IMR-90 (cell line): ENCODE data around the gene DNAJC5.

Source experiments
- BHLHE40 ChIP-seq: fragments of 150-350 bp; IDR thresholded peaks from 2 replicates; pipeline ENCODE4 v1.6.1; 2016; ENCODE audit warnings: mild to moderate bottlenecking, low read depth, low read length
- CEBPB ChIP-seq: IDR thresholded peaks from 2 replicates; pipeline ENCODE4 v1.6.1; 2012; ENCODE audit warnings: low read depth, low read length, improper control_type of control experiment
- FOS ChIP-seq: fragments of 150-350 bp; IDR thresholded peaks from 2 replicates; pipeline ENCODE4 v1.6.1; 2016; ENCODE audit warnings: low read depth, low read length
- MAFK ChIP-seq: IDR thresholded peaks from 2 replicates; pipeline ENCODE4 v1.6.1; 2012; ENCODE audit warnings: low read depth, low read length, improper control_type of control experiment
- MAZ ChIP-seq: IDR thresholded peaks from 2 replicates; pipeline ENCODE4 v1.6.1; 2012; ENCODE audit warnings: low read depth, mild to moderate bottlenecking, low read length, improper control_type of control experiment, moderate library complexity, borderline replicate concordance
- MXI1 ChIP-seq: IDR thresholded peaks from 2 replicates; pipeline ENCODE4 v1.6.1; 2012; ENCODE audit warnings: low read depth, mild to moderate bottlenecking, low read length, moderate library complexity, borderline replicate concordance
- POLR2A ChIP-seq: IDR thresholded peaks from 2 replicates; pipeline ENCODE4 v1.6.1; 2012; ENCODE audit warnings: mild to moderate bottlenecking, low read depth, low read length
- RAD21 ChIP-seq: IDR thresholded peaks from 2 replicates; pipeline ENCODE4 v1.6.1; 2012; ENCODE audit warnings: low read length, improper control_type of control experiment
- RCOR1 ChIP-seq: IDR thresholded peaks from 2 replicates; pipeline ENCODE4 v1.6.1; 2012; ENCODE audit warnings: mild to moderate bottlenecking, low read length, improper control_type of control experiment; ENCODE audit not compliant: insufficient replicate concordance
- RFX5 ChIP-seq: IDR thresholded peaks from 2 replicates; pipeline ENCODE4 v1.8.0; 2012; ENCODE audit warnings: low read depth, mild to moderate bottlenecking, low read length, moderate library complexity
- SMC3 ChIP-seq: fragments of 150-350 bp; IDR thresholded peaks from 2 replicates; pipeline ENCODE4 v1.6.1; 2016; ENCODE audit warnings: low read depth, mild to moderate bottlenecking, antibody characterized with exemption, low read length, moderate library complexity
- TF ChIP-seq, protein P1 (sequence below): conservative IDR thresholded peaks from 2 replicates; pipeline ENCODE4 v1.5.1; 2012; ENCODE audit warnings: mild to moderate bottlenecking, low read depth, low read length, improper control_type of control experiment
- TF ChIP-seq, protein P2 (sequence below): fragments of 150-350 bp; IDR thresholded peaks from 2 replicates; pipeline ENCODE4 v1.6.1; 2017; ENCODE audit warnings: mild to moderate bottlenecking, antibody characterized with exemption, low read length, low read depth

DNA sequence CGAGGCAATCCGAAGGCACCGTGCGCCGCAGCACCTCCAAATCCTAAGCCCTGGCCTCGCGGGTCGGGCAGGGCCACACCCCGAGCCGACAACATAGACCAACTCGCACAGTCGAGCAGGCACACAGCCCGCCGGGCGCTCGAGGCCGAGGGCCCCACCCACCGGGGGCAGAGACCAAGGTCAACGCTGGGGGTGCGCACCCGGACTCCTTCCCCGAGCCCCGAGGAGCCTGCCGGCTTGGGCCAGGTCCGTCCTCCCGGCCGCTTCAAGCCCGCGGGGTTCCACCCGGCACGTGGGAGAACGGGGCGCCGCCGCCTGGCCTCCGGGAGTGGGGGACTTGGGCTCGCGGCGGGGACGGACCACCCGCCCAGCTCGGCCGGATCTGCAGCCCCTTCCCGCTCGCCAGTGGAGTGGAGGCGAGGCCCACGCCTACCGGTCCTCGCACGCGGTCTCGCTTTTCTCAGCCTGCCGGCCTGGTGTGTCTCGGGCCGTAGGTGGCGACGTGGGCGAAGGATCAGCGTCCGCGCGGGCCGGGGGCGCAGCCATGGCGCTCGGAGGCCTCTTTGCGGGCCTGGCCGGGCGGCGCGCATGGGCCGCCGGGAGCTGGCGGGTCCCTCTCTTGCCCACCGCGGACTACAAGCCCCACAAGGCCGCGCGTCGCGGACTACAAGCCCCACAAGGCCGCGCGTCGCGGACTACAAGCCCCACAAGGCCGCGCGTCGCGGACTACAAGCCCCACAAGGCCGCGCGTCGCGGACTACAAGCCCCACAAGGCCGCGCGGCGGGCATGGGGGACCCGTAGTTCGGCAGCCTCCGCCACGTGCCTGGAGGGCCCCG is 61.1 kb downstream of the DNAJC5 start, which contains the start of gene UCKL1:
- TF ChIP-seq, protein P1, sequence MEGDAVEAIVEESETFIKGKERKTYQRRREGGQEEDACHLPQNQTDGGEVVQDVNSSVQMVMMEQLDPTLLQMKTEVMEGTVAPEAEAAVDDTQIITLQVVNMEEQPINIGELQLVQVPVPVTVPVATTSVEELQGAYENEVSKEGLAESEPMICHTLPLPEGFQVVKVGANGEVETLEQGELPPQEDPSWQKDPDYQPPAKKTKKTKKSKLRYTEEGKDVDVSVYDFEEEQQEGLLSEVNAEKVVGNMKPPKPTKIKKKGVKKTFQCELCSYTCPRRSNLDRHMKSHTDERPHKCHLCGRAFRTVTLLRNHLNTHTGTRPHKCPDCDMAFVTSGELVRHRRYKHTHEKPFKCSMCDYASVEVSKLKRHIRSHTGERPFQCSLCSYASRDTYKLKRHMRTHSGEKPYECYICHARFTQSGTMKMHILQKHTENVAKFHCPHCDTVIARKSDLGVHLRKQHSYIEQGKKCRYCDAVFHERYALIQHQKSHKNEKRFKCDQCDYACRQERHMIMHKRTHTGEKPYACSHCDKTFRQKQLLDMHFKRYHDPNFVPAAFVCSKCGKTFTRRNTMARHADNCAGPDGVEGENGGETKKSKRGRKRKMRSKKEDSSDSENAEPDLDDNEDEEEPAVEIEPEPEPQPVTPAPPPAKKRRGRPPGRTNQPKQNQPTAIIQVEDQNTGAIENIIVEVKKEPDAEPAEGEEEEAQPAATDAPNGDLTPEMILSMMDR = no peak
- TF ChIP-seq MXI1 (peak; percentile 95), MAZ (peak; percentile 58; the same call in 1 of the 2 replicates), RFX5 (no peak), POLR2A (peak; percentile 33; the same call in 1 of the 2 replicates), SMC3 (no peak), BHLHE40 (peak; percentile 89), FOS (no peak), MAFK (no peak), CEBPB (no peak), RAD21 (no peak), RCOR1 (no peak)
- TF ChIP-seq, protein P2, sequence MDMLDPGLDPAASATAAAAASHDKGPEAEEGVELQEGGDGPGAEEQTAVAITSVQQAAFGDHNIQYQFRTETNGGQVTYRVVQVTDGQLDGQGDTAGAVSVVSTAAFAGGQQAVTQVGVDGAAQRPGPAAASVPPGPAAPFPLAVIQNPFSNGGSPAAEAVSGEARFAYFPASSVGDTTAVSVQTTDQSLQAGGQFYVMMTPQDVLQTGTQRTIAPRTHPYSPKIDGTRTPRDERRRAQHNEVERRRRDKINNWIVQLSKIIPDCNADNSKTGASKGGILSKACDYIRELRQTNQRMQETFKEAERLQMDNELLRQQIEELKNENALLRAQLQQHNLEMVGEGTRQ = peak; percentile 90
